Natural killer cell (primary cell): Measurements from ENCODE around the gene CYSRT1. TPM values are rescaled to one million over a fixed set of nuclear protein-coding genes. Genes with fewer than 3 reads are reported as not detected.

Source experiments
- ATAC-seq, 3 donors: fragments of 150-1000 bp in 2 of 3; fragments of 200-7000 bp in 1 of 3; cut with Tn5 transposase; 1 replicate in 1 of 3; 2 replicates in 2 of 3; pipeline ENCODE4 v1.10.0; 2021; ENCODE audit warnings: mild to moderate bottlenecking in 2 of 3, moderate library complexity in 2 of 3
- DNase-seq, 2 donors: peaks; one replicate each; pipeline versions ENCODE4 v3.0.0 to v3.0.0-alpha.2; 2013 to 2021; ENCODE audit warnings: mixed read lengths in 1 of 2
- H3K27ac ChIP-seq: one replicate; pipeline ENCODE4 v1.5.1; 2013; ENCODE audit warnings: mild to moderate bottlenecking, low read length
- H3K27me3 ChIP-seq: one replicate; pipeline ENCODE4 v1.6.1; 2013; ENCODE audit warnings: low read length; ENCODE audit not compliant: control insufficient read depth, insufficient read depth
- H3K36me3 ChIP-seq: one replicate; pipeline ENCODE4 v1.6.1; 2013; ENCODE audit warnings: low read length; ENCODE audit not compliant: control insufficient read depth, insufficient read depth
- H3K4me1 ChIP-seq: one replicate; pipeline ENCODE4 v1.6.1; 2013; ENCODE audit warnings: low read length; ENCODE audit not compliant: control insufficient read depth, insufficient read depth
- H3K4me3 ChIP-seq: one replicate; pipeline ENCODE4 v1.5.1; 2013; ENCODE audit warnings: low read length
- H3K9me3 ChIP-seq: one replicate; pipeline ENCODE4 v1.6.1; 2013; ENCODE audit warnings: low read length; ENCODE audit not compliant: control insufficient read depth, insufficient read depth
- H3K27ac Mint-ChIP-seq, 2 donors: one replicate each; pipeline ENCODE4 v1.8.0; 2022; ENCODE audit warnings: mild to moderate bottlenecking in 2 of 2, mixed read lengths in 2 of 2, moderate library complexity in 1 of 2
- H3K27me3 Mint-ChIP-seq, 2 donors: one replicate each; pipeline ENCODE4 v1.8.0; 2022; ENCODE audit warnings: low read depth in 2 of 2, mixed read lengths in 2 of 2
- H3K36me3 Mint-ChIP-seq: one replicate; pipeline ENCODE4 v1.8.0; 2022; ENCODE audit warnings: mixed read lengths
- H3K4me1 Mint-ChIP-seq, 2 donors: one replicate each; pipeline ENCODE4 v1.8.0; 2022; ENCODE audit warnings: mixed read lengths in 2 of 2
- H3K4me3 Mint-ChIP-seq: one replicate; pipeline ENCODE4 v1.8.0; 2022; ENCODE audit warnings: mild to moderate bottlenecking, moderate library complexity, mixed read lengths
- H3K9me3 Mint-ChIP-seq, 2 donors: one replicate each; pipeline ENCODE4 v1.8.0; 2022; ENCODE audit warnings: mixed read lengths in 2 of 2
- CTCF ChIP-seq: fragments of 200-600 bp; IDR thresholded peaks from one replicate; pipeline ENCODE4 v1.8.0; 2022; ENCODE audit warnings: antibody characterized with exemption
- WGBS: methylation state at CpG from one replicate; pipeline ENCODE4 v1.1.7; 2013; ENCODE audit warnings: missing lambda C conversion rate; ENCODE audit not compliant: insufficient coverage; 5-methylcytosine and 5-hydroxymethylcytosine counted together
- intact Hi-C: fragments of 100-400 bp; cut with micrococcal nuclease; formaldehyde crosslinking; loops from one replicate; pipeline ENCODE4 v1.14.2; 2022
- total RNA-seq, 4 donors: library from RNA; stranded (reverse); fragments of 120-200 nt in 1 of 4; gene quantifications; one replicate each; pipeline versions ENCODE4 v1.2.3 to v1.2.4, GENCODE V29; 2013 to 2022

Gene CYSRT1
- total RNA-seq, 3 donors from 2014 or later (not counting 1 experiment from before 2014, with no cell fraction given): 0.38 TPM; not detected in 2

GRCh38 chr9:137212520-137212919 lies 12.5 kb upstream of the CYSRT1 start:
- Mint-ChIP-seq H3K9me3 (no peaks in the 10 kb centered on the region), H3K4me3 (no peak overlapping the region), H3K4me1 (peaks cover 6% of the 10 kb centered on the region in 2 donors), H3K36me3 (no peaks in the 10 kb centered on the region), H3K27me3 (no peaks in the 10 kb centered on the region), H3K27ac (no peak overlapping the region)
- no peak overlapping the region for H3K4me3 ChIP-seq
- H3K4me1 ChIP-seq: no peaks in the 10 kb centered on the region
- intact Hi-C loops: no loop called here
- no peak for TF ChIP-seq CTCF
- DNase-seq (no peak), ATAC-seq (no peak)
- WGBS: 94% methylated on average over 21 of the region's 21 CpGs
- H3K9me3 ChIP-seq: no peaks in the 10 kb centered on the region
- H3K36me3 ChIP-seq: no peaks in the 10 kb centered on the region
- no peaks in the 10 kb centered on the region for H3K27me3 ChIP-seq
- no peak overlapping the region for H3K27ac ChIP-seq

- Histone ChIP-seq H3K36me3 (no peaks in the 10 kb centered on the region), H3K27me3 (no peaks in the 10 kb centered on the region), H3K4me1 (no peaks in the 10 kb centered on the region), H3K27ac (no peak overlapping the region), H3K9me3 (no peaks in the 10 kb centered on the region), H3K4me3 (no peak overlapping the region)
- Mint-ChIP-seq H3K27me3 (no peaks in the 10 kb centered on the region), H3K27ac (no peak overlapping the region), H3K4me1 (peaks cover 3 to 6% of the 10 kb centered on the region in 2 donors), H3K9me3 (no peaks in the 10 kb centered on the region), H3K36me3 (no peaks in the 10 kb centered on the region), H3K4me3 (no peak overlapping the region)
- DNase-seq: no peak
- intact Hi-C loops: no loop called here
- ATAC-seq: no peak
- 95% methylated on average over 49 of the region's 49 CpGs for WGBS
- TF ChIP-seq CTCF: no peak
Measured at GRCh38 chr9:137213160-137214060, 11.6 kb upstream of the CYSRT1 start.

GRCh38 chr9:137214620-137215019 lies 10.4 kb upstream of the CYSRT1 start:
- WGBS: 96% methylated on average over 19 of the region's 19 CpGs

More at GRCh38 chr9:137214620-137215019, 10.4 kb upstream of the CYSRT1 start:
- DNase-seq (no peak), ATAC-seq (no peak)
- Mint-ChIP-seq H3K36me3 (no peaks in the 10 kb centered on the region), H3K27ac (no peak overlapping the region), H3K4me1 (peaks cover 3 to 6% of the 10 kb centered on the region in 2 donors), H3K9me3 (no peaks in the 10 kb centered on the region), H3K4me3 (no peak overlapping the region), H3K27me3 (no peaks in the 10 kb centered on the region)
- Histone ChIP-seq H3K4me1 (no peaks in the 10 kb centered on the region), H3K27ac (no peak overlapping the region), H3K27me3 (no peaks in the 10 kb centered on the region), H3K36me3 (no peaks in the 10 kb centered on the region), H3K9me3 (no peaks in the 10 kb centered on the region), H3K4me3 (no peak overlapping the region)
- no peak for TF ChIP-seq CTCF
- intact Hi-C loops: no loop called here
